ENCODE measurements around the gene DCC. TPM values are rescaled to one million over a fixed set of nuclear protein-coding genes. Genes with fewer than 3 reads are reported as not detected.
A peak's percentile ranks its signal among the peaks of the same experiment; 100 is the strongest.

Gene DCC
- total RNA-seq, 2 donors from 2014 or later, result 0.10 to 0.48 TPM

DNA sequence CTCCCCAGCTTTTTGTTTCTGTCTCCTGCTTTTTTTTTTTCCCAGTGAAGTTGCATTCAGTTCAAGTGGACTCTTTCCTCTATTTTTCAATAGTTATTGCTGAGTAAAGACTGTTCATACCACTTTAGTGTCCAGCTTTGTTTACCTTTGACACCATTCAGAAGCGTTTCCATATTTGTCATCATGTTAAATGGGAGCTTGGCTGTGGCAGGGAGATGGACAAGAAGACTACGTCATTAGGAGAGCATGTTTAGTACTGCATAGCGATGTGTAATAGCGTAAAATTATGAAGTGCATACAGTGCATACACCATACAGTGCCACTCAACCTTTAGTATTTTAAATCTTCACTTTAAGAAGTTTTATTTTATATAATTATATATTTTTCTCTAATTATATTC, 655.9 kb downstream of the DCC start:
- TF ChIP-seq, protein P1, sequence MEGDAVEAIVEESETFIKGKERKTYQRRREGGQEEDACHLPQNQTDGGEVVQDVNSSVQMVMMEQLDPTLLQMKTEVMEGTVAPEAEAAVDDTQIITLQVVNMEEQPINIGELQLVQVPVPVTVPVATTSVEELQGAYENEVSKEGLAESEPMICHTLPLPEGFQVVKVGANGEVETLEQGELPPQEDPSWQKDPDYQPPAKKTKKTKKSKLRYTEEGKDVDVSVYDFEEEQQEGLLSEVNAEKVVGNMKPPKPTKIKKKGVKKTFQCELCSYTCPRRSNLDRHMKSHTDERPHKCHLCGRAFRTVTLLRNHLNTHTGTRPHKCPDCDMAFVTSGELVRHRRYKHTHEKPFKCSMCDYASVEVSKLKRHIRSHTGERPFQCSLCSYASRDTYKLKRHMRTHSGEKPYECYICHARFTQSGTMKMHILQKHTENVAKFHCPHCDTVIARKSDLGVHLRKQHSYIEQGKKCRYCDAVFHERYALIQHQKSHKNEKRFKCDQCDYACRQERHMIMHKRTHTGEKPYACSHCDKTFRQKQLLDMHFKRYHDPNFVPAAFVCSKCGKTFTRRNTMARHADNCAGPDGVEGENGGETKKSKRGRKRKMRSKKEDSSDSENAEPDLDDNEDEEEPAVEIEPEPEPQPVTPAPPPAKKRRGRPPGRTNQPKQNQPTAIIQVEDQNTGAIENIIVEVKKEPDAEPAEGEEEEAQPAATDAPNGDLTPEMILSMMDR (IDR thresholded peaks at IDR 0.05), result no peak
- Histone ChIP-seq H3K27me3 (no peaks in the 10 kb centered on the region), H3K9ac (ENCODE audit: low read depth in 2 of 2, low read length in 2 of 2) (no peak overlapping the region), H3K27ac (no peak overlapping the region), H3K4me3 (no peak overlapping the region), H3K4me1 (no peaks in the 10 kb centered on the region), H3K36me3 (no peaks in the 10 kb centered on the region), H3K9me3 (no peaks in the 10 kb centered on the region)
- intact Hi-C loops (cut with DNase I), result no loop called here
- no peak for DNase-seq

DNA sequence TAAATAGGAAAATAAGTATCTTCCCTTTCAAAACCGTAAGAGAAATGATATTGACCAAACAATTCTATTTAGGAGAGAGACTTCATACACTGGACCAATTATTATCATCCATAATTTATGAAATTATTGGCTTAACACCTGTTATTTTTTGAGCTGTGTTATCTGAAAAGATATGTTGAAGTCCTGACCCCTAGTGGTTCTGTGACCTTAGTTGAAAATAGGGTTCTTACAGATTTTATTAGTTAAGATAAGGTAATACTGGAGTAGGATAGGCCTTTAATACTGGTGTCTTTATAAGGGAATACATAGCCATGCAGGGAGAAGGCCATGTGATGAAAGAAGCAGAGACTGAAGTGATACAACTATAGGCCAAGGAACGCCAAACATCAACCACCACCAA, 659.6 kb downstream of the DCC start:
- no peak overlapping the region for H3K27ac ChIP-seq
- DNase-seq, result no peak
- no peak overlapping the region for H3K9ac ChIP-seq (ENCODE audit: low read depth in 2 of 2, low read length in 2 of 2)
- no peaks in the 10 kb centered on the region for H3K27me3 ChIP-seq
- no peaks in the 10 kb centered on the region for H3K36me3 ChIP-seq
- intact Hi-C loops (cut with DNase I), result loop anchor here (10.0 kb wide), 1 partner anchor 285 kb away; no protein-coding TSS in a partner anchor
- no peaks in the 10 kb centered on the region for H3K4me1 ChIP-seq
- no peaks in the 10 kb centered on the region for H3K9me3 ChIP-seq
- TF ChIP-seq, protein P1 (IDR thresholded peaks at IDR 0.05), result no peak
- no peak overlapping the region for H3K4me3 ChIP-seq

DNA sequence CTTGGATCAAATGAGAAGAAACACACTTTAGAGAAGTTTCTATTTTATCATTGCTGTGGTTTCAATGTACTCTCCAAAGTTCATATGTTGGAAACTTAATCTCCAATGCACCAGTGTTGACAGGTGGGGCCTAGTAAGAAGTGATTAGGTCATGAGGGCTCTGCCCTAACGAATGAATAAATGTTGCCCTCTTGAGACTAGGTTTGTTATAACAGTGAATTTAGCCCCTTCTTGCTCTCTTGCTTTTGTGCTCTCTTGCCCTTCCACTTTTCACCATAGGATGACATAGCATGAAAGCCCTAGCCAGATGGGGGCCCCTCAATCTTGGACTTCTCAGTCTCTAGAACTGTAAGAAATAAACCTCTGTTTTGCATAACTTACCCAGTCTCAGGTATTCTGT, 664.8 kb downstream of the DCC start:
- H3K9me3 ChIP-seq, result no peaks in the 10 kb centered on the region
- TF ChIP-seq, protein P1 (IDR thresholded peaks at IDR 0.05), result no peak
- no peak overlapping the region for H3K4me3 ChIP-seq
- no peaks in the 10 kb centered on the region for H3K4me1 ChIP-seq
- intact Hi-C loops (cut with DNase I), result loop anchor here (10.0 kb wide), 1 partner anchor 290 kb away; no protein-coding TSS in a partner anchor
- no peak for DNase-seq
- no peaks in the 10 kb centered on the region for H3K36me3 ChIP-seq
- H3K27ac ChIP-seq, result no peak overlapping the region
- no peaks in the 10 kb centered on the region for H3K27me3 ChIP-seq
- H3K9ac ChIP-seq (ENCODE audit: low read depth in 2 of 2, low read length in 2 of 2), result no peak overlapping the region

DNA sequence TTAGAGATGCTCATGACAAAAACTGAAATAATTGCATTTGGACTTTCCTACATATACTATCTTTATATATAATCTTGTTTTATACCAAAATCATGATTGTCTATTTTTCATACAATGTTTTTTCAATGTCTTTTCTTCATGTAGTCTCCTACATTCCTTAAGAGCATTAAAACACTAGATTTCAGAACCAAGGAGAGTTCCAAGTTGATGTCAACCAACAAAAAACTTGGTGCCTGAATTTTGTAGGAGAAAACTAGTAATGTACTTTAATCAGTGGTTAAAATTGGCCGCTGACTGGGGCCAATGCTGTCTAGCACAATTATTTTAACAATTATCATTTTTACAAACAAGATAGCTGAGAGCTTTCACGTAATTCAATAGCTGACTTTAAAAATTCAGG, 678.8 kb downstream of the DCC start:
- Histone ChIP-seq H3K4me3 (no peak overlapping the region), H3K9ac (ENCODE audit: low read depth in 2 of 2, low read length in 2 of 2) (no peak overlapping the region), H3K27me3 (no peaks in the 10 kb centered on the region), H3K27ac (no peak overlapping the region), H3K9me3 (no peaks in the 10 kb centered on the region), H3K4me1 (no peaks in the 10 kb centered on the region), H3K36me3 (no peaks in the 10 kb centered on the region)
- DNase-seq, result no peak
- TF ChIP-seq, protein P1 (IDR thresholded peaks at IDR 0.05), result no peak
- intact Hi-C loops (cut with DNase I), result no loop called here

DNA sequence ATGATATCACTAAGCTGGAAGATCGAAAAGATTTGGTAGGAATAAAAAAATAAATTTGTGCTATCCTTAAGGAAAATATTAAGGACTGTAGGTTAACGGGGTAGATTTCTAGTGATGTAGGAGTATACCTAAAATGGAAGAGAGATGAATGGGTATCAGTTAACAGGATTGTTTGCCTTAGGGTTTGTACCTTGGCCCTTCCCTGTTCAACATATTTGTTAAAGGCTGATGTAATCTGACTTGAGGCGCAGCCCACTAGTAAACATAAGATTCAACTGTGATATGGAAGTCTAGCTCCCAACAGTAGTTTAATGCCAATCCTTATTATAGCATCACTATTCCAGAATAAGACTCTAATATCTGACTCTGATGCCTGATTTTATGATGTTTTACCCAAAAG, 685.2 kb downstream of the DCC start:
- H3K4me3 ChIP-seq, result no peak overlapping the region
- H3K27me3 ChIP-seq, result no peaks in the 10 kb centered on the region
- no peak overlapping the region for H3K9ac ChIP-seq (ENCODE audit: low read depth in 2 of 2, low read length in 2 of 2)
- TF ChIP-seq, protein P1 (IDR thresholded peaks at IDR 0.05), result no peak
- intact Hi-C loops (cut with DNase I), result no loop called here
- no peaks in the 10 kb centered on the region for H3K4me1 ChIP-seq
- no peak overlapping the region for H3K27ac ChIP-seq
- H3K9me3 ChIP-seq, result no peaks in the 10 kb centered on the region
- no peaks in the 10 kb centered on the region for H3K36me3 ChIP-seq
- peak; percentile 20 for DNase-seq

DNA sequence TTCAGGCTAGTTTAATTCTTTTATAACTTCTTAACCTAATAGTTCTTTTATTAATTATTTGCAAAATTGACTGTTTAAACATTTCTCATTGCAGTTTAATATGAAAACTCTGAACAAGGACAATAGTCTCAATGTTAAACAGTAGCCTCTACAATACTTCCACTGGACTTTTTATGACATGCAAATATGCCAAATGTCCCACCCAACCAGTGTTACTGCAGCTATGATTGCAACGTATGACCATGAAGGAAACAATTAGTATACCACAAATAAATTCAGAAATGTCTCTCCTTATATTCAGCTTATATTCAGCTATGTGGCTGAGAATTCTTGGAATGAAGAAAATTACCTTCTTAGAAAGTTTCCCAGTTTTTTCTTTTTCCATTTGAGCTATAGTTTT, 688.6 kb downstream of the DCC start:
- Histone ChIP-seq H3K9me3 (no peaks in the 10 kb centered on the region), H3K27ac (no peak overlapping the region), H3K27me3 (no peaks in the 10 kb centered on the region), H3K4me3 (no peak overlapping the region), H3K36me3 (no peaks in the 10 kb centered on the region), H3K4me1 (no peaks in the 10 kb centered on the region), H3K9ac (ENCODE audit: low read depth in 2 of 2, low read length in 2 of 2) (no peak overlapping the region)
- no peak for DNase-seq
- TF ChIP-seq, protein P1 (IDR thresholded peaks at IDR 0.05), result no peak
- intact Hi-C loops (cut with DNase I), result no loop called here

Data from colonic mucosa (tissue), 4 donors.